ENCODE results near the gene TRIM3.

Gene TRIM3

GRCh38 chr11:6488821-6489220 lies 15.1 kb upstream of the TRIM3 start:
- DNase-seq (ENCODE audit: low read depth in 1 of 2, low spot score in 1 of 2) = no peak
- TF ChIP-seq JUND (IDR thresholded peaks at IDR 0.05; ENCODE audit: low read depth) = no peak
- in situ Hi-C loops (cut with HindIII; ENCODE audit: low pct_unique_long_range_greater_than_20kb, low sequenced_read_pairs) = no loop called here

DNA sequence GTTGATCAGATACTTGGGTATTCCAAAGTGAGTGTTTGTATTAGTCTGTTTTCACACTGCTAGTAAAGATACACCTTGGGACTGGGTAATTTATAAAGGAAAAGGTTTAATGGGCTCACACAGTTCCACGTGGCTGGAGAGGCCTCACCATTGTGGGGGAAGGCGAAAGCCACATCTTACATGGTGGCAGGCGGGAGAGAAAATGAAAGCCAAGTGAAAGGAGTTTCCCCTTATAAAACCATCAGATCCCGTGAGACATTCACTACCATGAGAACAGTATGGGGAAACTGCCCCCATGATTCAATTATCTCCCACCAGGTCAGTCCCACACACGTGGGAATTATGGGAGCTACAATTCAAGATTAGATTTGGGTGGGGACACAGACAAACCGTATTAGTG lies 14.6 kb upstream of the TRIM3 start:
- in situ Hi-C loops (cut with HindIII; ENCODE audit: low pct_unique_long_range_greater_than_20kb, low sequenced_read_pairs) = no loop called here
- DNase-seq (ENCODE audit: low read depth in 1 of 2, low spot score in 1 of 2) = no peak

DNA sequence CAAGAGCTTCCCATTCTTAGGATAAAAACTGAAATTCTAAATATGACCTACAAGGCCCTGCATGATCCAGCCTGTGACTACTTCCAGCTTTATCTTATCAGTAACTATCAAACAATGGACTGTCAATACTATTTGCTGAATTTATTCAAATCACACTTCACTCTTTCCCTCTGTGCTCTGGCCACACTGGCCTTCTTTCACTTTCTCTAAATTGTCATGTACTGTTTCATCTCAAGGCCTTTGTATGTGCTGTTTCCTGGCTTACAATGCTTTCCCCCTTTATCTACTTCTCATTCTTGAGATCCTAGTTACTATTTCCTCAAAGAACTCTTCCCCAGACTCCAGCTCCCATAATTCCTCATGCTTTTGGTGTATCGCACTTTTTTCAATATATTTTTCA lies 13.2 kb upstream of the TRIM3 start:
- in situ Hi-C loops (cut with HindIII; ENCODE audit: low pct_unique_long_range_greater_than_20kb, low sequenced_read_pairs) = no loop called here
- DNase-seq (ENCODE audit: low read depth in 1 of 2, low spot score in 1 of 2) = no peak
- no peak for TF ChIP-seq JUND (IDR thresholded peaks at IDR 0.05; ENCODE audit: low read depth)

More for the DNA sequence above, 14.6 kb upstream of the TRIM3 start:
- no peak for TF ChIP-seq JUND (IDR thresholded peaks at IDR 0.05; ENCODE audit: low read depth)

DNA sequence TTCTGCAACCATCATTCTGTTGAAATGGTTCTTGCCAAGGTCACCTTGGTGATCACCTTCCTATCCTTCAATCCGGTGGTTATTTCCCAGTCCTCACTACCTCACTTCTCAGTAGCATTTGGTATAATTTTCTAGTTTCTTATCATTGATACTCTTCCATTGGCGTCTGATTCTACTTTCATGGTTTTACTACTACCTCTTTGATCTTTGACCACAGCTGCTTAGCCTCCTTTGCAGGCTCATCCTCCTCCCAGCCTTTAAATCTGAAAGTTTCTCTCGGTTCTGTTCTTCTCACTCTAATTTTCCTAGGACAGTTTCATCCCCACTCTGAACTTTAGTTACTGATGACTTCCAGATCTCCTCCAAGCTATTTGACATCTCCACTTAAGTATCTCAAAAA lies 12.5 kb upstream of the TRIM3 start:
- in situ Hi-C loops (cut with HindIII; ENCODE audit: low pct_unique_long_range_greater_than_20kb, low sequenced_read_pairs) = no loop called here
- TF ChIP-seq JUND (IDR thresholded peaks at IDR 0.05; ENCODE audit: low read depth) = no peak
- no peak for DNase-seq (ENCODE audit: low read depth in 1 of 2, low spot score in 1 of 2)

- TF ChIP-seq JUND (IDR thresholded peaks at IDR 0.05; ENCODE audit: low read depth) = no peak
- no peak for DNase-seq (ENCODE audit: low read depth in 1 of 2, low spot score in 1 of 2)
- in situ Hi-C loops (cut with HindIII; ENCODE audit: low pct_unique_long_range_greater_than_20kb, low sequenced_read_pairs) = no loop called here
Measured at GRCh38 chr11:6485661-6486060, 11.9 kb upstream of the TRIM3 start.

- no peak for DNase-seq (ENCODE audit: low read depth in 1 of 2, low spot score in 1 of 2)
- TF ChIP-seq JUND (IDR thresholded peaks at IDR 0.05; ENCODE audit: low read depth) = no peak
- in situ Hi-C loops (cut with HindIII; ENCODE audit: low pct_unique_long_range_greater_than_20kb, low sequenced_read_pairs) = no loop called here
Measured at GRCh38 chr11:6483015-6483414, 9.3 kb upstream of the TRIM3 start.

- TF ChIP-seq JUND (IDR thresholded peaks at IDR 0.05; ENCODE audit: low read depth) = no peak
- no peak for DNase-seq (ENCODE audit: low read depth in 1 of 2, low spot score in 1 of 2)
- in situ Hi-C loops (cut with HindIII; ENCODE audit: low pct_unique_long_range_greater_than_20kb, low sequenced_read_pairs) = no loop called here
Measured at GRCh38 chr11:6482441-6482840, 8.7 kb upstream of the TRIM3 start.

DNA sequence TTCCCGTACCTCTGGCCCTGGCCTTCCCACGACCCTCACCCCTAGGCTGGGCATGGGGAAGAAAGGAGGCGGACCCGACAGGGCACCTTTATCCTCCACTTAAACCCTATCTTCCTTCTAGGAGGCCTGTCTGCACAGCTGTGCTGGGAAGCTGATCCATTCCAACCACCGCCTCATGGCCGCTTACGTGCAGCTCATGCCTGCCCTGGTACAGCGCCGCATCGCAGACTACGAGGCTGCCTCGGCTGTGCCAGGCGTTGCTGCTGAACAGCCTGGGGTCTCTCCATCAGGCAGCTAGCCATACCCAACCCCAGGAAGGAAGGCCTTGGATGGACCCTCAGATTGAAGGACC lies 8.2 kb upstream of the TRIM3 start:
- no peak for TF ChIP-seq JUND (IDR thresholded peaks at IDR 0.05; ENCODE audit: low read depth)
- in situ Hi-C loops (cut with HindIII; ENCODE audit: low pct_unique_long_range_greater_than_20kb, low sequenced_read_pairs) = no loop called here
- no peak for DNase-seq (ENCODE audit: low read depth in 1 of 2, low spot score in 1 of 2)

DNA sequence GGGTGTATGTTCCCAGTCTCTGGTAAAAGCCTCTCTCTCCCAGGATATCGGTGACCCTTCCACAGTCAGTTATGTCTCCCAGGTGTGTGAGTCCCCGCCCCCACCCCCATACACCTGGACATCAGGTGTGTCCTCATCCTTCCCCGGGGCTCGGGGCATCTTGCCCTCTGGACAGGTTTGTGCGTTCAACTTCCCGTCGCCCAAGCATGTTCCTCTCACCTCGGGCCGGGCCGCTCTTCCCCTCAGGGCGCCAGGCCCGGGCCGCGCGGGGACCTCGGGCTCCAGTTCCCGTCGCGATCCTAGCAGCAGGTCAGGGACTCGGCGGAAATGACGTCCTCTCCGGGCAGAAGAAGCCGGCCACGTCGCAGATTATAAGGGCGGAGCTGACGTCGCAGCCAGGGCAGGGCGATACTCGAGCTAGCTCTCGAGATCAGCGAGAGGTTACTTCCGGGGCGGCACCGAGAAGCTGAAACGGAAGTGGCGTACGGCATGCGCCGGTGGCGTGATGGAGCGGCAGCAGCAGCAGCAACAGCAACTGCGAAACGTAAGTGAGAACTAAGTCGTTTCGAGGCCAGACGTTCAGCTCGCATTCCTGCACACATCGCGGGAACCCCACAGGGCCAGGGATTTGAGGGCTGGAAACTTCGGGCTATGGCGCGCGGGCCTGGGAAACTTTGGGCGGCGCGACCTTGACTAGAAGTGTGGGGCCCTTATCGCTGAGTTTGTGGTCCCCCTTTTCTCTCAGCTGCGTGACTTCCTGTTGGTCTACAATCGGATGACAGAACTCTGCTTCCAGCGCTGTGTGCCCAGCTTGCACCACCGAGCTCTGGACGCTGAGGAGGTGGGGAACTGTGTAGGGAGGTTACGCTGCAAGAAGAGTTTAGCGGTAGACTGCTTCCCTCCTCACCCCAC lies 7.5 kb upstream of the TRIM3 start, which contains the start of the genes ARFIP2 and TIMM10B:
ARFIP2 (minus strand) TSS at position 320 of the 912 bp plus-strand sequence. CDS start 910 bp downstream, outside the sequence.
TIMM10B (plus strand) TSS at position 490 of the 912 bp plus-strand sequence; CDS start at position 506, 16 bp downstream.
- peak; percentile 88 to 96 for DNase-seq (ENCODE audit: low read depth in 1 of 2, low spot score in 1 of 2)
- in situ Hi-C loops (cut with HindIII; ENCODE audit: low pct_unique_long_range_greater_than_20kb, low sequenced_read_pairs) = no loop called here
- TF ChIP-seq JUND (IDR thresholded peaks at IDR 0.05; ENCODE audit: low read depth) = 0 out of 2 replicates have a peak, but pooled peaks have one; percentile 16

DNA sequence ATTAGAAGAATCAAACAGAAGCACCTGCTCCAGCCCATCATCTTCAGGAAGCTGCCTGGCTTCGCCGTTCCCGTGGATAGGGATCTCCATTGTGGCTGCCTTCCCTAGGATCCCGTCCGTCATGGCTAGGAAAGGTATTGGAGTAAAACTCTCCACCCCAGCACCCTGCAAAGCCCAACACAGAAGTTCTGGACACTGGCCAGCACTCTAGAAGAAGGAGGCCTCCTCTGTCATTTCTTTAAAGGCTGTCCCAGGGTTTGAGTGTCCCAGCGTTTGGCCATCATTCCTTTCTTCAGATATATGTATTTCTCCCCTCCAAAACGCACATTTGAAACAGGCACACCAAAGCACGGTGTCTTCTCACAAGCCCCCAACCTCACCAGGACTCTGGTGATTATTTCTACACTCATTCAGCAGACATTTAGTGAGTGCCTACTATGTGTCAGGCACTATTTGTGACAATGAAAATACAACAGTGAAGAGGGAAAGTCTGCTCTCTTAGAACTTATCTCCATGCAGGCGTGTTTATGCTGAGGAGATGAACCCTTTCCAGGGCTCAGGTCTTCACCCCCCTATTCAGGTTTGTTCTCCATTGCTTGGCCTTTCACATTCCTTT lies 6.7 kb upstream of the TRIM3 start:
- TF ChIP-seq JUND (IDR thresholded peaks at IDR 0.05; ENCODE audit: low read depth) = no peak
- in situ Hi-C loops (cut with HindIII; ENCODE audit: low pct_unique_long_range_greater_than_20kb, low sequenced_read_pairs) = no loop called here
- peak in 1 of 2 experiments; percentile 35 for DNase-seq (ENCODE audit: low read depth in 1 of 2, low spot score in 1 of 2)

DNA sequence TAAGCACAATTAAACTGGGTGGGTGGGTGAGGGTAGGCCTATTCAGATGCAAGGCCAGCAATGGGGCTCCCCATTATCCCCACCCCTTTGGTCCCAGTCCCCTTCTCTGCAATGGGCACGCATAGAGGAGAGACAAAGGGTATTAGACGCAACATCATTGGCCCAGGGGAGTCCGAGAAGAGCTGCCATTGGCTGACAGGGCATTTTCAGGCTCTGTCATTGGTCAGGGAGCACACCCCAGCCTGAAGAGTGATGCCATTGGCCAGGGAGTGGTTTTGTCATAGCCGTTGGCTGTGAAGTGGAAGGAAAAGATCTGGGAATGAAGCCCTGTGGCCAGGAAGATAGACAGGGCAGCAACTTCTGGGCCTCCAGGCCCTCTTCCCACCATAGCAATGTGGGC lies 2.8 kb upstream of the TRIM3 start:
- TF ChIP-seq JUND (IDR thresholded peaks at IDR 0.05; ENCODE audit: low read depth) = no peak
- peak in 1 of 2 experiments; percentile 57 for DNase-seq (ENCODE audit: low read depth in 1 of 2, low spot score in 1 of 2)
- in situ Hi-C loops (cut with HindIII; ENCODE audit: low pct_unique_long_range_greater_than_20kb, low sequenced_read_pairs) = no loop called here

DNA sequence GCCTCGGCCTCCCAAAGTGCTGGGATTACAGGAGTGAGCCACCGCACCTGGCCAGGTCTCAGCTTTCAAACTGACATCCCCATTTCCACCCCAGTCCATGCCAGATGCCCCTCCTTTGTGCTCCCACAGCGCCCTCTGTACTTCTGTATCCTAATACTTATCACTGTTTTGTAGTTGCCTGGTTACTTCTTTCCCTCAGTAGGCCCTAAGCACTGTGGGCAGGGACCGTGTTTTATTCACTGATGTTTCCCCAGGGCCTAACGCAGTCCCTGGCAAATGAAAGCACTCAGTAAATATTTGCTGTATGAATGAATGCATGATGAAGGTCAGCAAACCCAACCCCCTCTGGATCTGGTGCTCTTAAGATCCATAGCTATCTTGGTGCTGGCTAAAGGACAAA lies 2.2 kb upstream of the TRIM3 start:
- no peak for TF ChIP-seq JUND (IDR thresholded peaks at IDR 0.05; ENCODE audit: low read depth)
- DNase-seq (ENCODE audit: low read depth in 1 of 2, low spot score in 1 of 2) = peak; percentile 33 to 93
- in situ Hi-C loops (cut with HindIII; ENCODE audit: low pct_unique_long_range_greater_than_20kb, low sequenced_read_pairs) = no loop called here

Measured in T47D (cell line).